Endothelial cell of umbilical vein (primary cell): ENCODE results near the gene MGAM2. TPM values are rescaled to one million over a fixed set of nuclear protein-coding genes. Genes with fewer than 3 reads are reported as not detected.

Source experiments
- BruUV-seq: library from RNA; stranded (reverse); fragments of 400-500 nt; replicated peaks from 2 replicates; lab custom pipeline; 2021; lab: Mats Ljungman, UMichigan
- CTCF ChIA-PET: fragments of 300-600, 350-600 bp; sonication (Branson Sonifier 250); formaldehyde crosslinking; loops from one replicate; lab custom pipeline; 2021; ENCODE audit warnings: antibody characterized with exemption, inconsistent platforms; lab: Charles Lee
- POLR2A ChIA-PET: fragments of 300-600, 350-600 bp; sonication (Branson Sonifier 250); formaldehyde crosslinking; loops from one replicate; lab custom pipeline; 2021; ENCODE audit warnings: antibody characterized with exemption, inconsistent platforms; lab: Charles Lee
- DNase-seq: peaks from one replicate; pipeline ENCODE4 v3.0.0-alpha.2; 2011; ENCODE audit warnings: low read depth, low spot score
- FAIRE-seq: peaks from 2 replicates; lab custom pipeline; 2011; peaks lifted over from hg19 to GRCh38; lab: Jason Lieb, UNC
- H2AFZ ChIP-seq: 2 replicates; pipeline ENCODE4 v1.6.0; 2012; ENCODE audit warnings: low read depth, low read length, control low read depth, inconsistent platforms
- H3K27ac ChIP-seq: 2 replicates; pipeline ENCODE4 v1.5.1; 2011; ENCODE audit warnings: low read depth, mild to moderate bottlenecking, control low read depth, low read length, moderate library complexity; ENCODE audit not compliant: insufficient read depth
- H3K27me3 ChIP-seq, 2 experiments: 2 replicates each; pipeline versions ENCODE4 v1.6.0 to v1.6.1; 2011; ENCODE audit warnings: low read length in 2 of 2, mixed read lengths in 1 of 2; ENCODE audit not compliant: control insufficient read depth in 2 of 2, insufficient read depth in 2 of 2
- H3K36me3 ChIP-seq, 2 experiments: 2 replicates in 1 of 2; 3 replicates in 1 of 2; pipeline ENCODE4 v1.5.1; 2011; ENCODE audit warnings: low read length in 2 of 2, mild to moderate bottlenecking in 1 of 2, moderate library complexity in 1 of 2; ENCODE audit not compliant: control insufficient read depth in 2 of 2, insufficient read depth in 2 of 2; ENCODE audit errors: extremely low read depth in 1 of 2
- H3K4me1 ChIP-seq: 3 replicates; pipeline ENCODE4 v1.5.1; 2011; ENCODE audit warnings: mild to moderate bottlenecking, low read length; ENCODE audit not compliant: control insufficient read depth, insufficient read depth; ENCODE audit errors: extremely low read depth
- H3K4me2 ChIP-seq: 2 replicates; pipeline ENCODE4 v1.6.1; 2011; ENCODE audit warnings: low read length, control low read depth, mixed read lengths; ENCODE audit not compliant: insufficient read depth
- H3K4me3 ChIP-seq, 3 experiments: fragments of 200-600 bp in 1 of 3; sonication (generic), shearing (Covaris generic) in 1 of 3; replicated peaks in 1 of 3; 2 replicates each; pipeline ENCODE4 v1.5.1; 2011 to 2016; ENCODE audit warnings: control low read depth in 3 of 3, low read length in 3 of 3, mild to moderate bottlenecking in 2 of 3, inconsistent platforms in 1 of 3, low read depth in 1 of 3, moderate library complexity in 1 of 3; ENCODE audit not compliant: insufficient read depth in 1 of 3
- H3K79me2 ChIP-seq: 2 replicates; pipeline ENCODE4 v1.6.0; 2012; ENCODE audit warnings: low read length, inconsistent platforms; ENCODE audit not compliant: control insufficient read depth, insufficient read depth
- H3K9ac ChIP-seq: replicated peaks from 2 replicates; pipeline ENCODE3; 2011; ENCODE audit warnings: low read length, control low read depth; ENCODE audit not compliant: insufficient read depth; ENCODE audit errors: extremely low read depth
- H3K9me1 ChIP-seq: replicated peaks from 3 replicates; pipeline ENCODE4 v1.6.0; 2011; ENCODE audit warnings: mild to moderate bottlenecking, low read length; ENCODE audit not compliant: control insufficient read depth, insufficient read depth; ENCODE audit errors: extremely low read depth
- H3K9me3 ChIP-seq: replicated peaks from 2 replicates; pipeline ENCODE4 v1.5.1; 2012; ENCODE audit warnings: low read length, inconsistent platforms; ENCODE audit not compliant: control insufficient read depth, insufficient read depth
- H4K20me1 ChIP-seq: replicated peaks from 2 replicates; pipeline ENCODE3; 2011; ENCODE audit warnings: mild to moderate bottlenecking, low read length; ENCODE audit not compliant: control insufficient read depth, insufficient read depth; ENCODE audit errors: extremely low read depth
- CTCF ChIP-seq, 2 donors: IDR thresholded peaks; 1 replicate in 1 of 2; 2 replicates in 1 of 2; pipeline ENCODE4 v1.5.1; 2011; ENCODE audit warnings: low read length in 2 of 2, mild to moderate bottlenecking in 2 of 2, moderate library complexity in 2 of 2, control low read depth in 1 of 2, inconsistent platforms in 1 of 2, low read depth in 1 of 2; ENCODE audit not compliant: insufficient read depth in 1 of 2; ENCODE audit errors: extremely low read depth in 1 of 2
- POLR2A ChIP-seq: IDR thresholded peaks from 2 replicates; pipeline ENCODE4 v1.6.1; 2012; ENCODE audit warnings: low read depth, mild to moderate bottlenecking, control low read depth, low read length
- dilution Hi-C: fragments of 300-500 bp; cut with MboI; formaldehyde crosslinking; loops from one replicate; pipeline ENCODE4 v1.15.0; 2019; ENCODE audit warnings: low sequenced_read_pairs; ENCODE audit not compliant: extremely low pct_ligation_motif_present
- intact Hi-C: fragments of 100-400 bp; cut with micrococcal nuclease; formaldehyde crosslinking; loops from one replicate; pipeline ENCODE4 v1.10.0; 2022
- polyA plus RNA-seq, 4 experiments: library from polyadenylated mRNA; depleted of rRNA in 3 of 4; stranded (reverse) in 3 of 4; unstranded in 1 of 4; fragments of >200 nt; gene quantifications; 2 replicates each; pipeline versions ENCODE4 v1.2.1 to v1.2.3, GENCODE V29; 2011 to 2012; ENCODE audit warnings: missing spikeins in 1 of 4
- total RNA-seq: library from RNA; stranded (reverse); gene quantifications from 2 replicates; pipeline ENCODE4 v1.2.3, GENCODE V29; 2021

Gene MGAM2
- total and polyA plus RNA-seq, 2 donors (not counting 3 experiments of a cell fraction or from before 2014, with no cell fraction given), result not detected

- intact Hi-C loops, result no loop called here
- no peak for FAIRE-seq
Measured at GRCh38 chr7:142196066-142196840, 84.7 kb downstream of the MGAM2 start.

More at GRCh38 chr7:142196066-142196840, 84.7 kb downstream of the MGAM2 start:
- Histone ChIP-seq H3K27me3 (no peaks in the 10 kb centered on the region), H3K4me2 (no peak overlapping the region), H3K9me1 (no peaks in the 10 kb centered on the region), H3K9ac (no peak overlapping the region), H3K27ac (no peak overlapping the region), H3K9me3 (no peaks in the 10 kb centered on the region), H3K4me3 (no peak overlapping the region), H3K36me3 (no peaks in the 10 kb centered on the region), H3K4me1 (no peaks in the 10 kb centered on the region), H2AFZ (no peak overlapping the region), H3K79me2 (no peaks in the 10 kb centered on the region), H4K20me1 (no peaks in the 10 kb centered on the region)
- POLR2A ChIA-PET, result no interaction called here
- CTCF ChIA-PET, result no interaction called here
- no peak for DNase-seq
- dilution Hi-C loops, result no loop called here
- TF ChIP-seq POLR2A, result no peak
- no peak for TF ChIP-seq CTCF (IDR thresholded peaks at IDR 0.05; ENCODE audit: extremely low read depth in 1 of 2, insufficient read depth in 1 of 2, low read depth in 1 of 2, low read length in 2 of 2)
- no TSS peak for BruUV-seq
